Muscle of leg (tissue), 11 donors: Measurements from ENCODE around the gene GATA5. TPM values are rescaled to one million over a fixed set of nuclear protein-coding genes. Genes with fewer than 3 reads are reported as not detected.
A peak's percentile ranks its signal among the peaks of the same experiment; 100 is the strongest.

Experiments used
- DNase-seq: peaks from one replicate; pipeline ENCODE4 v3.0.0; 2013
- H3K27ac ChIP-seq: one replicate; pipeline ENCODE4 v1.5.1; 2013; ENCODE audit warnings: mild to moderate bottlenecking, low read length, control low read depth
- H3K27me3 ChIP-seq: one replicate; pipeline ENCODE4 v1.6.1; 2013; ENCODE audit warnings: low read length; ENCODE audit not compliant: control insufficient read depth, insufficient read depth
- H3K36me3 ChIP-seq: one replicate; pipeline ENCODE4 v1.6.1; 2013; ENCODE audit warnings: low read length; ENCODE audit not compliant: control insufficient read depth, insufficient read depth
- H3K4me1 ChIP-seq: one replicate; pipeline ENCODE4 v1.6.1; 2013; ENCODE audit warnings: low read length; ENCODE audit not compliant: control insufficient read depth, insufficient read depth
- H3K4me3 ChIP-seq: one replicate; pipeline ENCODE4 v1.5.1; 2013; ENCODE audit warnings: low read length, control low read depth
- H3K9me3 ChIP-seq: replicated peaks from 2 replicates; pipeline ENCODE4 v1.6.1; 2013; ENCODE audit warnings: low read depth, low read length; ENCODE audit not compliant: control insufficient read depth
- WGBS: methylation state at CpG from one replicate; pipeline ENCODE4 v1.1.5; 2013; ENCODE audit warnings: missing lambda C conversion rate; ENCODE audit not compliant: insufficient coverage; 5-methylcytosine and 5-hydroxymethylcytosine counted together
- polyA plus RNA-seq, 8 donors: library from polyadenylated mRNA; unstranded; fragments of 120-200 nt; gene quantifications; one replicate each; pipeline versions ENCODE4 v1.2.1 to v1.2.3, GENCODE V29; 2013; ENCODE audit warnings: inconsistent platforms in 1 of 8, low replicate concordance in 1 of 8; ENCODE audit not compliant: insufficient read length in 8 of 8, insufficient read depth in 1 of 8
- total RNA-seq: library from RNA; stranded (reverse); fragments of 120-200 nt; gene quantifications from one replicate; pipeline ENCODE4 v1.2.4, GENCODE V29; 2013

Gene GATA5
- total and polyA plus RNA-seq, 9 donors = 0.06 to 2.5 (median 0.08) TPM; not detected in 4

GRCh38 chr20:62464990-62465389 is 10.8 kb downstream of the GATA5 start:
- Histone ChIP-seq H3K9me3 (no peaks in the 10 kb centered on the region), H3K27me3 (peaks cover 32% of the 10 kb centered on the region)

DNA sequence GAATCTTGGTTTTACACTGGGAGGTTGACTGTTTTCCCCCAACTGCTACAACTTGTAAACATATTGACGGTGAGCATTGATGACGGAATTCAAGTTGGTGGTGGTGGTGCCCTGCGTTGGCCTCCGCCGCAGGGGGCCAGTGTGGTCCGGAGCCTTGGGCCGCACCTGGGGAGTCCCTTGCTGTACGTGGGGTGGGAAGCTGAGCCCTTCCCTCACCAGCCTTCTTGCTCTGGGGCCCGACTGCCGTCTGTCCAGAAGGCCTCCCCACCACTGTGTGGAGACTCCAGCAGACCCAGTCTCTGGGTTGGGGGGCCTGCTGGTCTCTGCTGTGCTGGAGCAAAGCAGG is 11.4 kb downstream of the GATA5 start:
- peaks cover 48% of the 10 kb centered on the region for H3K4me1 ChIP-seq
- H3K9me3 ChIP-seq = no peaks in the 10 kb centered on the region
- H3K27ac ChIP-seq = no peak overlapping the region
- no peaks in the 10 kb centered on the region for H3K36me3 ChIP-seq
- whole genome bisulfite sequencing = 85% methylated on average over 5 of the region's 10 CpGs
- DNase-seq = no peak
- H3K4me3 ChIP-seq = no peak overlapping the region
- H3K27me3 ChIP-seq = peaks cover 26% of the 10 kb centered on the region

More at GRCh38 chr20:62464990-62465389, 10.8 kb downstream of the GATA5 start:
- no peak for DNase-seq
- Histone ChIP-seq H3K4me1 (peaks cover 48% of the 10 kb centered on the region), H3K27ac (no peak overlapping the region), H3K36me3 (no peaks in the 10 kb centered on the region), H3K4me3 (no peak overlapping the region)
- 75% methylated on average over 5 of the region's 10 CpGs for WGBS

DNA sequence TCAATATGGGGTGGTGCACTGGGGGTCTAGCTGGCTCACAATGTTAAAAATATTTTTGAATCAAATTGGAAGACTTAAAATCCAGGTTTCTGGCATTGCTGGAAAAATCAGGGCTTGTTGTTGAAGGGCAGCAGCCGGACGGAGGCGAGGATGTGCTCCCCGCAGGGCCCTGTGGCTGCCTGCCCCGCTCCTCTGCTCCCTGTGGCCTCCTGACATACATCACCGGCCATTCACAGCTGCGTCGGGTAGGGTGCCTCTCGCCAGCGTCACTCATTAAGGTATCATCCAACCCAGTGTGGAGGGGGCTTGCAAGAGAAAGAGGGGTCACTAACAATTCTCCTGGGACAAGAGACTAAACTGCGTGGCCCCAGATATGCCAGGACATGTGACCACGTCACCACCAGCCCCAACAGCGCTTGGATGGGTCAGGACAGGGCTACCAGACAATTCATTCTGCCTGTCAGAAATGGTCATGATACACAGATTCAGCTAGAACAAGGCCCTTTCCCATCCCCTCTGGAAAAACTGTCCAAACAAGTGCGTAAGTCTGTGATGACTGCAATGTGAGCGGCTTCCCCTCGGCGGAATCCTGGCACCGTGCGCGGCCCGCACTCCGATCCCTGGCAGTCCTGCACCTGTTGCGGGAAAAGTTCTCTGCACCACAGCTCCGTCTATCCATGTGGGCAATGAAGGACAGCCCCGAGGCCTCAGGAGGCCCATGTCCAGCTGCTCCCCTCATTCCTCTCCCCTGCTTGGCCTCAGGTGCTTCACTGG is 12.0 kb downstream of the GATA5 start:
- WGBS = 68% methylated on average over 19 of the region's 25 CpGs
- peak; percentile 55 for DNase-seq
- H3K4me1 ChIP-seq = peaks cover 48% of the 10 kb centered on the region
- H3K27me3 ChIP-seq = peaks cover 25% of the 10 kb centered on the region
- no peaks in the 10 kb centered on the region for H3K9me3 ChIP-seq
- H3K4me3 ChIP-seq = no peak overlapping the region
- peak overlapping the region; percentile 67 for H3K27ac ChIP-seq
- H3K36me3 ChIP-seq = no peaks in the 10 kb centered on the region

GRCh38 chr20:62462976-62463592 is 12.7 kb downstream of the GATA5 start:
- Histone ChIP-seq H3K4me1 (peaks cover 51% of the 10 kb centered on the region), H3K27ac (no peak overlapping the region), H3K4me3 (no peak overlapping the region), H3K27me3 (peaks cover 25% of the 10 kb centered on the region), H3K36me3 (no peaks in the 10 kb centered on the region), H3K9me3 (no peaks in the 10 kb centered on the region)
- no peak for DNase-seq
- WGBS = 65% methylated on average over 14 of the region's 15 CpGs

DNA sequence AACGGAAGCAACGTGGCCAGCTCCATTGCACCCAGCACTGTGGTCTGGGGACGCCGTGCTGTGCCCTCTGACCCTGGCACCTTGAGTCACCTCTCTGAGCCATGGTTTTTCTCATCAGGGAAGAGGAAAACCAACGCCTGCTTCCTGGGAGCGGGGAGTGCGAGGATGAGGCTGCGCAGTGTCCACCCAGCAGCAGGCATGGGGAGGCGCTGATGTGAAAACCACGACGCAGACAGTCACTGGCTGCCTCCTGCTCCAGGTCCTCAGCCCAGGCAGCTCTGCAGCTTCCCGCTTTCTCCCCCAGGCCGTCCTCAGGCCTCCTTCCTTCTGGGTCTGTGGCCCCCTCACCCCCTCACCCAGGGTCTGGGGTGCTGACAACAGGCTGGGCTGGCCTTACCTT is 14.0 kb downstream of the GATA5 start:
- 90% methylated on average over 13 of the region's 13 CpGs for WGBS
- DNase-seq = no peak
- Histone ChIP-seq H3K4me1 (peaks cover 51% of the 10 kb centered on the region), H3K36me3 (no peaks in the 10 kb centered on the region), H3K9me3 (no peaks in the 10 kb centered on the region), H3K27me3 (peaks cover 19% of the 10 kb centered on the region), H3K27ac (no peak overlapping the region), H3K4me3 (no peak overlapping the region)

- H3K27me3 ChIP-seq = peaks cover 19% of the 10 kb centered on the region
- H3K9me3 ChIP-seq = no peaks in the 10 kb centered on the region
- H3K36me3 ChIP-seq = no peaks in the 10 kb centered on the region
- 30% methylated on average over 8 of the region's 10 CpGs for WGBS
- no peak overlapping the region for H3K4me3 ChIP-seq
- H3K4me1 ChIP-seq = peaks cover 49% of the 10 kb centered on the region
- H3K27ac ChIP-seq = no peak overlapping the region
- DNase-seq = no peak
These were observed 14.6 kb downstream of the GATA5 start for GRCh38 chr20:62461157-62461556.

DNA sequence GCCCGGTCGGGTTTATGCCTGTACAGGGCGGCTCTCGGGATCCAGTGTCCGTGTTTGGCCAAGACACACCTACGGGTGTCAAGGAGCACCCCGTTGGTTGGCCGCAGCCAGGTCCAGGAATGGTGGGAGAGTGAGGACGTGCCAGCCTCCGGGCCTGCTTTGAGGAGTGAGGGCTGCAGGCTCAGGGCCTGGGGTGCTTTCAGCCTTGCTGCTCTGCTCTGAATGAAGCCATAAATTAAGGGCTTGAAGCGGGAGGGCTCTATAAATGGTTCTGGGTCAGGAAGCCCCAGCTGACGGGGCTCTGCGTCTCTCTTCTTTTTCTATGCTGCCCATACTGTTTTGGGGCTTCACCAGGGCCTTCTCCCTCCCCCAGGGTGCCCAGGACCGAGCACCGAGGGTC is 15.1 kb downstream of the GATA5 start:
- Histone ChIP-seq H3K4me1 (peaks cover 49% of the 10 kb centered on the region), H3K27me3 (peaks cover 17% of the 10 kb centered on the region), H3K36me3 (no peaks in the 10 kb centered on the region), H3K27ac (no peak overlapping the region), H3K9me3 (no peaks in the 10 kb centered on the region), H3K4me3 (no peak overlapping the region)
- 52% methylated on average over 15 of the region's 15 CpGs for WGBS
- DNase-seq = no peak

DNA sequence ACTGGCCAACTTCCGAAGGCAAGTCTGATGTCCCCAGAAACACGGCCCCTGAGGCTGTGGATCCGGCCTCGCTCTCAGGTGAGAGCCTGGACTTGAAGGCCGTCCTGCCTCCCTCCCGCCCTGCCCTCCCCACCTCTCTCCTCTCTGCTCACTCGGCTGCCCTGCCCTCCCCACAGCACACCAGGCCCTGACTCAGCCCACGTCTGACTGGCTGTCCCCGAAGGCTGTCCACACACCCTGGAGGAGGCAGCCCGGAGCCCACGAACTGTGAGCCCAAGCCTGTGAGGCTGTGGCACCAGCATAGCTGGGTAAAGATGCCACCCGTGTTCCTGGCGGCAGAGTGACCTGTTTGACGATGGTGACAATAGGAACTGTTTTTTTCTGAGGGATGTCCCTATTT is 16.3 kb downstream of the GATA5 start:
- peaks cover 19% of the 10 kb centered on the region for H3K27me3 ChIP-seq

DNA sequence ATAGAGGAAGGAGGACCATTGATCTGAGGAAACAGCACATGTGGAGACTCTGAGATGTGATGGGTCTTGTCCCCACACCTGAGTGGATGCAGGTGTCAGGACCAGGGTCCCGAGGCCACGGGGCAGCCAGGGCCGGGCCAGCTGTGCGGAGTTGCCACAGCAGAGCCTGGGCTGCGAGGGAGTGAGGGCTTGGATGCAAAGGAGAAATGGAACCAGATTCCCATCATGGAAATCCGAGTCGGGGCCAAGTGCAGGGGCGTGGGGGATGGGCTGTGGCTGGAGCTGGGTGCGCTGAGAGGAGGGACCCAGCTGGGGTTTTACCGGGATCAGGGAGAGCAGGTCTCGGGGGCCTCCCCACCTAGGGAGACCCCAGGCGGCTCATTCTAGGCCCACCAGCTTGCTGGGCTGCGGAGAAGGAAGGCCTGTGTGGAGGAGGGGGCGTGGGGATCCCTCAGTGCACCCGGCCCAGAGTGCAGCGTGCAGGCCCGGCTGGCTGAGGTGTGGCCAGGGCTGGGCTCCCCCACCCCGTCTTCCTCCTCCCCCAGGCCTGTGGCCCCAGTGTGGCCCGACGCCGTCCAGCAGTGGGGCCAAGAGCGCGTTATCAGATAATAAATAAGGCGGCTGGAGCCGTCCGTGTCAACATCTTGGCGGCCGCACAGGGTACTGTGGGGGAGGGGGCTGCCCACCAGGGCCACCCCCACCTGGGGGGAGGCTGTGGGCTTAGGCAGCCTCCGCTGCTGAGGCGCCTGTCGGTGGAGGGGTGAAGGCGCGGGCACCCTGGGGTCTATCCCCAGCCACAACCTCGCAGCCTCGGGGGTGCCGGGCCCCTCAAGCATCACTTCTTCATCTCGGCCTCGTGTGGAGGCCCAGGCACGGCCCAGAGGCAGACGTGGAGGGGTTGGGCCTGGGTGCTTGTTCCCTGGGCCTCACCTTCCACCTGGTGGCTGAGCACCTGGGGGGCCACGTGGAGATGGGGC is 17.2 kb downstream of the GATA5 start:
- Histone ChIP-seq H3K9me3 (no peaks in the 10 kb centered on the region), H3K4me3 (no peak overlapping the region), H3K4me1 (peaks cover 42% of the 10 kb centered on the region), H3K27me3 (peaks cover 22% of the 10 kb centered on the region), H3K27ac (no peak overlapping the region), H3K36me3 (no peaks in the 10 kb centered on the region)
- 38% methylated on average over 34 of the region's 41 CpGs for WGBS
- DNase-seq = no peak

More for the DNA sequence above, 16.3 kb downstream of the GATA5 start:
- DNase-seq = no peak
- H3K4me3 ChIP-seq = no peak overlapping the region
- WGBS = 63% methylated on average over 13 of the region's 14 CpGs
- H3K4me1 ChIP-seq = peaks cover 49% of the 10 kb centered on the region
- no peaks in the 10 kb centered on the region for H3K36me3 ChIP-seq
- H3K9me3 ChIP-seq = no peaks in the 10 kb centered on the region
- no peak overlapping the region for H3K27ac ChIP-seq

- no peak overlapping the region for H3K27ac ChIP-seq
- peaks cover 35% of the 10 kb centered on the region for H3K4me1 ChIP-seq
- H3K27me3 ChIP-seq = peaks cover 22% of the 10 kb centered on the region
- no peaks in the 10 kb centered on the region for H3K36me3 ChIP-seq
- no peak overlapping the region for H3K4me3 ChIP-seq
- no peak for DNase-seq
- H3K9me3 ChIP-seq = no peaks in the 10 kb centered on the region
- 81% methylated on average over 20 of the region's 20 CpGs for WGBS
These were observed 18.0 kb downstream of the GATA5 start for GRCh38 chr20:62457831-62458230.
